ENCODE measurements around the gene CEP295NL. TPM values are rescaled to one million over a fixed set of nuclear protein-coding genes. Genes with fewer than 3 reads are reported as not detected.

CEP295NL gene
- total and polyA plus RNA-seq, 2 of the 13 experiments (the other 11 are each of a cell fraction or from before 2014, with no cell fraction given): not detected

DNA sequence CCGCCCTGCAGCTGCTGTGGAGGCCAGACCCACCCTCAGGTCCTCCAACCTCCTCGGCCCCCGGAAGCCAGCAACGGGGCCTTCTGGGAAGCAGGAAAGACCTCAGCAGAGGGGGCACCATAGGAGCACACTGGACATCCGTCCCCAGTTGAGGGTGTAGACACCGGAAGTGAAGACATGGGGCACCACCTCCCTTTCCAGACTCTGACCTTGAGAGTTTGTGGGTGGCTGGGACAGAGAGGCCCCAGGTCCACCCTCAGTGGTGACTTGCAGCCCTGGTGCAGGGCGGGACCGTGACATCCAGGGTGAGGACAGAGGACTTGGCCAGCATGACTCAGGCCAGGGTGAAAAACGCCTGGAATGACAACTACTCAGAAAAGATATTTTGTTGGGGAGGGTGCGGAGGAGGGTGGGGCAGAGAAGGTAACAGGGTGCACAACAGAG is 19.9 kb downstream of the CEP295NL start (continued):
- TF ChIP-seq PPARG (CRISPR knock-in tag; conservative IDR thresholded peaks at IDR 0.05) (0 out of 2 replicates have a peak, but pooled peaks have one; percentile 33), ZNF850 (CRISPR knock-in tag; conservative IDR thresholded peaks at IDR 0.05) (no peak), ZFP36 (IDR thresholded peaks at IDR 0.05; ENCODE audit: borderline replicate concordance, low read depth, low read length, partially characterized antibody) (no peak), KDM5B (CRISPR knock-in tag; IDR thresholded peaks at IDR 0.05; ENCODE audit: borderline replicate concordance) (no peak; the same call in 1 of the 2 replicates), FOXA1 (IDR thresholded peaks at IDR 0.05) (no peak), FOXA1 (CRISPR knock-in tag; IDR thresholded peaks at IDR 0.05) (0 out of 2 replicates have a peak, but pooled peaks have one; percentile 24), MAF1 (CRISPR knock-in tag; IDR thresholded peaks at IDR 0.05; ENCODE audit: borderline replicate concordance) (no peak), ZNF446 (CRISPR knock-in tag; IDR thresholded peaks at IDR 0.05) (no peak), CEBPB (IDR thresholded peaks at IDR 0.05; ENCODE audit: borderline replicate concordance, low read depth, low read length) (peak; percentile 30; the same call in 1 of the 2 replicates), YEATS4 (CRISPR knock-in tag; IDR thresholded peaks at IDR 0.05; ENCODE audit: borderline replicate concordance) (peak; percentile 49; the same call in 1 of the 2 replicates), HNF4G (IDR thresholded peaks at IDR 0.05; ENCODE audit: borderline replicate concordance, low read depth, low read length) (0 out of 2 replicates have a peak, but pooled peaks have one; percentile 14), HNF4G (CRISPR knock-in tag; IDR thresholded peaks at IDR 0.05; ENCODE audit: borderline replicate concordance, low read depth) (no peak), GABPA (IDR thresholded peaks at IDR 0.05; ENCODE audit: low read depth, low read length) (peak; percentile 82), GABPA (CRISPR knock-in tag; IDR thresholded peaks at IDR 0.05; ENCODE audit: low read depth) (peak; percentile 89)
- TF ChIP-seq, protein P1, sequence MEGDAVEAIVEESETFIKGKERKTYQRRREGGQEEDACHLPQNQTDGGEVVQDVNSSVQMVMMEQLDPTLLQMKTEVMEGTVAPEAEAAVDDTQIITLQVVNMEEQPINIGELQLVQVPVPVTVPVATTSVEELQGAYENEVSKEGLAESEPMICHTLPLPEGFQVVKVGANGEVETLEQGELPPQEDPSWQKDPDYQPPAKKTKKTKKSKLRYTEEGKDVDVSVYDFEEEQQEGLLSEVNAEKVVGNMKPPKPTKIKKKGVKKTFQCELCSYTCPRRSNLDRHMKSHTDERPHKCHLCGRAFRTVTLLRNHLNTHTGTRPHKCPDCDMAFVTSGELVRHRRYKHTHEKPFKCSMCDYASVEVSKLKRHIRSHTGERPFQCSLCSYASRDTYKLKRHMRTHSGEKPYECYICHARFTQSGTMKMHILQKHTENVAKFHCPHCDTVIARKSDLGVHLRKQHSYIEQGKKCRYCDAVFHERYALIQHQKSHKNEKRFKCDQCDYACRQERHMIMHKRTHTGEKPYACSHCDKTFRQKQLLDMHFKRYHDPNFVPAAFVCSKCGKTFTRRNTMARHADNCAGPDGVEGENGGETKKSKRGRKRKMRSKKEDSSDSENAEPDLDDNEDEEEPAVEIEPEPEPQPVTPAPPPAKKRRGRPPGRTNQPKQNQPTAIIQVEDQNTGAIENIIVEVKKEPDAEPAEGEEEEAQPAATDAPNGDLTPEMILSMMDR (CRISPR knock-in tag; IDR thresholded peaks at IDR 0.05): peak; percentile 12; the same call in 1 of the 2 replicates
- TF ChIP-seq, protein P2, sequence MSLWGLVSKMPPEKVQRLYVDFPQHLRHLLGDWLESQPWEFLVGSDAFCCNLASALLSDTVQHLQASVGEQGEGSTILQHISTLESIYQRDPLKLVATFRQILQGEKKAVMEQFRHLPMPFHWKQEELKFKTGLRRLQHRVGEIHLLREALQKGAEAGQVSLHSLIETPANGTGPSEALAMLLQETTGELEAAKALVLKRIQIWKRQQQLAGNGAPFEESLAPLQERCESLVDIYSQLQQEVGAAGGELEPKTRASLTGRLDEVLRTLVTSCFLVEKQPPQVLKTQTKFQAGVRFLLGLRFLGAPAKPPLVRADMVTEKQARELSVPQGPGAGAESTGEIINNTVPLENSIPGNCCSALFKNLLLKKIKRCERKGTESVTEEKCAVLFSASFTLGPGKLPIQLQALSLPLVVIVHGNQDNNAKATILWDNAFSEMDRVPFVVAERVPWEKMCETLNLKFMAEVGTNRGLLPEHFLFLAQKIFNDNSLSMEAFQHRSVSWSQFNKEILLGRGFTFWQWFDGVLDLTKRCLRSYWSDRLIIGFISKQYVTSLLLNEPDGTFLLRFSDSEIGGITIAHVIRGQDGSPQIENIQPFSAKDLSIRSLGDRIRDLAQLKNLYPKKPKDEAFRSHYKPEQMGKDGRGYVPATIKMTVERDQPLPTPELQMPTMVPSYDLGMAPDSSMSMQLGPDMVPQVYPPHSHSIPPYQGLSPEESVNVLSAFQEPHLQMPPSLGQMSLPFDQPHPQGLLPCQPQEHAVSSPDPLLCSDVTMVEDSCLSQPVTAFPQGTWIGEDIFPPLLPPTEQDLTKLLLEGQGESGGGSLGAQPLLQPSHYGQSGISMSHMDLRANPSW (CRISPR knock-in tag; IDR thresholded peaks at IDR 0.05; ENCODE audit: borderline replicate concordance): no peak
- TF ChIP-seq, protein P3, sequence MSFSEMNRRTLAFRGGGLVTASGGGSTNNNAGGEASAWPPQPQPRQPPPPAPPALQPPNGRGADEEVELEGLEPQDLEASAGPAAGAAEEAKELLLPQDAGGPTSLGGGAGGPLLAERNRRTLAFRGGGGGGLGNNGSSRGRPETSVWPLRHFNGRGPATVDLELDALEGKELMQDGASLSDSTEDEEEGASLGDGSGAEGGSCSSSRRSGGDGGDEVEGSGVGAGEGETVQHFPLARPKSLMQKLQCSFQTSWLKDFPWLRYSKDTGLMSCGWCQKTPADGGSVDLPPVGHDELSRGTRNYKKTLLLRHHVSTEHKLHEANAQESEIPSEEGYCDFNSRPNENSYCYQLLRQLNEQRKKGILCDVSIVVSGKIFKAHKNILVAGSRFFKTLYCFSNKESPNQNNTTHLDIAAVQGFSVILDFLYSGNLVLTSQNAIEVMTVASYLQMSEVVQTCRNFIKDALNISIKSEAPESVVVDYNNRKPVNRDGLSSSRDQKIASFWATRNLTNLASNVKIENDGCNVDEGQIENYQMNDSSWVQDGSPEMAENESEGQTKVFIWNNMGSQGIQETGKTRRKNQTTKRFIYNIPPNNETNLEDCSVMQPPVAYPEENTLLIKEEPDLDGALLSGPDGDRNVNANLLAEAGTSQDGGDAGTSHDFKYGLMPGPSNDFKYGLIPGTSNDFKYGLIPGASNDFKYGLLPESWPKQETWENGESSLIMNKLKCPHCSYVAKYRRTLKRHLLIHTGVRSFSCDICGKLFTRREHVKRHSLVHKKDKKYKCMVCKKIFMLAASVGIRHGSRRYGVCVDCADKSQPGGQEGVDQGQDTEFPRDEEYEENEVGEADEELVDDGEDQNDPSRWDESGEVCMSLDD (CRISPR knock-in tag; IDR thresholded peaks at IDR 0.05; ENCODE audit: borderline replicate concordance): peak; percentile 77; the same call in 1 of the 2 replicates
- TF ChIP-seq, protein P4, sequence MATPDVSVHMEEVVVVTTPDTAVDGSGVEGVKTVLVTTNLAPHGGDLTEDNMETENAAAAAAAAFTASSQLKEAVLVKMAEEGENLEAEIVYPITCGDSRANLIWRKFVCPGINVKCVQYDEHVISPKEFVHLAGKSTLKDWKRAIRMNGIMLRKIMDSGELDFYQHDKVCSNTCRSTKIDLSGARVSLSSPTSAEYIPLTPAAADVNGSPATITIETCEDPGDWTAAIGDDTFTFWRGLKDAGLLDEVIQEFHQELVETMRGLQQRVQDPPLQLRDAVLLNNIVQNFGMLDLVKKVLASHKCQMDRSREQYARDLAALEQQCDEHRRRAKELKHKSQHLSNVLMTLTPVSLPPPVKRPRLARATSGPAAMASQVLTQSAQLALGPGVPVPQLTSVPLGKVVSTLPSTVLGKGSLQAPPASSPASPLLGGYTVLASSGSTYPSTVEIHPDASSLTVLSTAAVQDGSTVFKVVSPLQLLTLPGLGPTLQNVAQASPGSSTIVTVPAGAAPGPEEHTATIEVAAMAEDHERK (CRISPR knock-in tag; IDR thresholded peaks at IDR 0.05; ENCODE audit: low read depth): no peak

Measured in HepG2 (cell line).